IPS-18c (cell line): ENCODE measurements around the gene SDC3.

Source experiments
- H3K4me3 ChIP-seq: 2 replicates; pipeline ENCODE4 v1.7.0; 2013; ENCODE audit warnings: low read depth, mild to moderate bottlenecking, low read length, moderate library complexity; ENCODE audit not compliant: insufficient read depth
- H3K9me3 ChIP-seq: one replicate; pipeline ENCODE4 v1.6.1; 2013; ENCODE audit warnings: mild to moderate bottlenecking, low read length, moderate library complexity; ENCODE audit not compliant: control insufficient read depth, insufficient read depth

The SDC3 gene

GRCh38 chr1:30898031-30898815, 10.3 kb downstream of the SDC3 start:
- no peaks in the 10 kb centered on the region for H3K9me3 ChIP-seq
- no peak overlapping the region for H3K4me3 ChIP-seq

DNA sequence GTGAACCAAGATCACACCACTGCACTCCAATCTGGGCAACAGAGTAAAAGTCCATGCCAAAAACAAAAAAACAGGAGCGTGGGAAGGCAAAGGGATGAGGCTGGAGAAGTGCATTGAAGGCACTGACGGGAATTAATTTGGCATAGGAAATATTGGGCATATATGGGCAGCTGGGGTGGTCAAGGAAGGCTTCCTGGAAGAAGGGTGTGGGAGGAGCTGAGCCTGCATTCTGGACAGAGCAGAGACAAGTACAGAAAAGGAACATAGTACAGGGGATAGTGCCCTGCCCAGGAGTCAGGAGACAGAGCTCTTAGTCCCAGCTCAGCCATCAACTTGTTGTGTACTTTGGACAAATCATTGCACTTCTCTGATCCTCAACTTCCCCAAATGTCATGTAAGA, 11.7 kb downstream of the SDC3 start:
- H3K9me3 ChIP-seq: no peaks in the 10 kb centered on the region

DNA sequence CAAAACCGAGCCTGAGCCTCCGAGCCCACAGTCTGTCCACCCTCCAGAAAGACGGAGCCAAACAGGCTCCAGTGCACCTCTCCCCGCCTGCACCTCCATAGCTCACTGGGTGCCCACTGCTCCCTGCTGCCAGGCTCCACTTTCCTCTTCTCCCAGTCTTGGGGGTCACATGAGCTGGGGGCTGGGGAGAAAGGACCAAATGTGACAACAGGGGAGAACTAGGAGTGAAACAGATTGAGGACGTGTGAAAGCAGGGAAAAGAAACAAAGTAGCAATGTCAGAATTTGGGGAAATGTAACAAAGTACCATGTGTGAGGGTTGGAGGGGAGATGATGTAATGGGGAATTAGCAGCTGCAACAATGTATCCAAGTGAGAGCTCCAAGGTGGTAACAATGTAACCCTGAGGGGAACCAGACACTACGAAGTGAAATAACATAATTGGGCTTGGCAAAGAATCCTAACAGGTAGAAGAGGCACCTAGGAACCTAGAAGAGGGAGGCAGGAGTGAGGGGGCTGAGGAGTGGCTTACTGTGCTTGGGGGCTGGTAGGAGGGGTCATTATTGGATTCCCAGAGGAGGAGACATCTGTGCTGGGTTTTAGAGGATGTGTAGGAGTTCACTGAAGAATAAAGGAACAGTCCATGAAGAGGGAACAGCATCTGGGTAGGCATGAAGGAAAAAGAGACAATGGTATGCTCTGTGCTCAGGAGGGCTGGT, 12.5 kb downstream of the SDC3 start:
- H3K4me3 ChIP-seq: no peak overlapping the region
- no peaks in the 10 kb centered on the region for H3K9me3 ChIP-seq

More for the DNA sequence above, 11.7 kb downstream of the SDC3 start:
- H3K4me3 ChIP-seq: no peak overlapping the region

- Histone ChIP-seq H3K9me3 (no peaks in the 10 kb centered on the region), H3K4me3 (no peak overlapping the region)
Measured at GRCh38 chr1:30895382-30895943, 13.1 kb downstream of the SDC3 start.

- H3K9me3 ChIP-seq: no peaks in the 10 kb centered on the region
- no peak overlapping the region for H3K4me3 ChIP-seq
Measured at GRCh38 chr1:30894508-30894973, 14.0 kb downstream of the SDC3 start.

DNA sequence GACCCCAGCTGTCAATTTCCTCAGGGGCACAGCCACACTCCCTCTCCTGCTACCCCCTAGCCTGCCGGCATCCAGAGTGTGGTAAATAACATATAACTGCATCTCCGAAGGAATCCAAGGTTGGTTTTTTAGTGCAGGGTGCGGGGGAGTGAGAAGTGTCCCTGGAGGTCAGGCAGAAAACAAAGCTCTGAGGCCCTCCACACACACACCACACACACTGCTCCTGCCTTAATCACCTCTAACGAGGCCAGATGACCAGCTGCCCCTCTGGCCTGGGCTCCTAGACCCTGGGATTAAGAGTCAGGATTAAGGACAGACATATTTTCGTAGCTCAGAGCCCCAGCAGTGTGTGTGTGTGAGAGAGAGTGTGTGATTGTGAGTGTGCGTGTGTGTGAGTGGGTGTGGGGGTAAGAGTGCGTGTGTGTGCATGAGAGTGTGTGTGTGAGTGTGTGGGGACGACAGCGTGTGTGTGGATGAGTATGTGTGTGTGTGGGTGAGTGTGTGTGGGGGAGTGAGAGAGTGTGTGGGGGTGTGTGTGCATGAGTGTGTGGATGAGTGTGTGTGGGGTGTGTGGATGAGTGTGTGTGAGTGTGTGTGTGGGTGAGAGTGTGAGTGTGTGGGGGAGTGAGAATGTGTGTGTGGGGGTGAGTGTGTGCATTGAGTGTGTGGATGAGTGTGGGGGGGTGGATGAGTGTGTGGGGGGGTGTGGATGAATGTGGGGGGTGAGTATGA, 14.6 kb downstream of the SDC3 start:
- H3K9me3 ChIP-seq: no peaks in the 10 kb centered on the region
- no peak overlapping the region for H3K4me3 ChIP-seq

- Histone ChIP-seq H3K4me3 (no peak overlapping the region), H3K9me3 (no peaks in the 10 kb centered on the region)
Measured at GRCh38 chr1:30892671-30893073, 15.9 kb downstream of the SDC3 start.

DNA sequence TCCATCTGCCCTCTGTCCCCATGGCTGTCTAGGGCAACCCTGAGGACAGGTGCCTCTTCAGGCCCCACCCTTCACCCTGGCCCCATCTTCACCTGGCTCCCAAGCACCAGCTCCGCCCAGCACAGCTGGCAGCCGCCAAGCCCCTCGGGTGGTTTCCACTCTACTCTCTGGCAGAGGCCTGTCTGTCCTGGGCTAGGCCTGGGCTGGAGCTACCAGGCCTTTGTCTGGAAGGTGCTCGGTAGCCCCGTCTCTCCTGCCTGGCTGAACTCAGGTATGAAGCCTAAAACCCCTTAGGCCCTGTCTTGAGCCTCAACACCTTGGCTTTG, 17.4 kb downstream of the SDC3 start:
- H3K4me3 ChIP-seq: no peak overlapping the region

GRCh38 chr1:30890502-30891226, 17.9 kb downstream of the SDC3 start:
- no peak overlapping the region for H3K4me3 ChIP-seq
- H3K9me3 ChIP-seq: no peaks in the 10 kb centered on the region

More for the DNA sequence above, 17.4 kb downstream of the SDC3 start:
- H3K9me3 ChIP-seq: no peaks in the 10 kb centered on the region

GRCh38 chr1:30889511-30889910, 19.0 kb downstream of the SDC3 start:
- Histone ChIP-seq H3K4me3 (no peak overlapping the region), H3K9me3 (no peaks in the 10 kb centered on the region)

DNA sequence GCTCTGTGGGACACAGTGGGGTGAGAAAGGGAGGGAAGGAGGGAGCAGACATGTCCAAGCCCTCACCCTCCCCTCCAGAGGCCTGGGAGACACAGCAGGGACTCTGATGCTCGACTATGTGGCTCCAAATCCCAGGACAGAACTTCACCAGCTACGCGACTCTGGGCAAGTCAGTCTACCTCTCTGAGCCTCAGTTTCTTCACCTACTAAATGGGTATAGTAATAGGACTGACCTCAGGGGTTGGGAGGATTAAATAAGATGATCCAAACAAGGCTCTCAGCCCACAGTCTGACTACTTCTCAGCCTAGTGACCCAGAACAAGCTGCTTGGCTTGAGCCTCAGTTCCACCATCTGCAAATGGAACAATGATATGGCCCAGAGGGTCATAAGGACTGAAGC, 19.6 kb downstream of the SDC3 start:
- Histone ChIP-seq H3K9me3 (no peaks in the 10 kb centered on the region), H3K4me3 (no peak overlapping the region)

- Histone ChIP-seq H3K4me3 (no peak overlapping the region), H3K9me3 (no peaks in the 10 kb centered on the region)
Measured at GRCh38 chr1:30888391-30888790, 20.2 kb downstream of the SDC3 start.

DNA sequence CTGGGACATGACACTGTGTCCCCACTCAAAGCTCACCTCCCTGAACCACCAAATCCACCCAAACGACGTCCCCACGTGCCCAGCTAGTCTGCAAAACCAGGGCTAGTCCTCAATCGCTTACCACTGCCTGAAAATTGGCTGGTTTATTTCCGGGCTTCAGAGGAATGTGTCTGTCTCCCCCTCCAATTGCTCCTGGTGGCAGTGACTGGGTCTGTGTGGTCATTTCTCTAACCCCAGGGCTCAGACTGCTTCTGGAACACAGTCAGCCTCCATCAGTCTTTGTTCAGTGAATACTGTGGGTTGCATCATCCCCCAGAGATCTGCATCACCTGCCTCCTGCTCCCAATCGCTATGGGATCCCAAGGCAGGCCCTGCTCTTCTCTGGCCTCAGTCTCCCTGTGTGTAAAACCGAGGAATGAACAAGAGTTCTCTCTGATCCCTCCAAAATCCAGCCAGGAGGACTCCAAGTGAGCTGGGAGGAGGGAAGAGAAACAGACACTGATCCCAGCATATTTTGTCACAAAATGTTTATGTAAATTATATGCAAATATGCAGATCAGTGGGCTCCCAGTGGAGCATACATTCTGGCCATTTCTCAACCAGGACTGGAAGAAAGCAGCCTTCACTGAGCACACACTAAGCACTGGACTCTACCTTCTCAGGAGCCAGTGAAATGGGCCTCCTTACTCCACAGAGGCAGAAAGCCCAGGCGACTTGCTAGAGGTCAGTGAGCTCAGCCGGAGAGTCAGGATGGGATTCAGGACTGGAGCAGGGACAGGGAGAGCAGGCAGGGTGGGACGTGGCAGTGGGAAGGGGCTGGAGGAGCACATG, 20.9 kb downstream of the SDC3 start:
- Histone ChIP-seq H3K9me3 (no peaks in the 10 kb centered on the region), H3K4me3 (no peak overlapping the region)

DNA sequence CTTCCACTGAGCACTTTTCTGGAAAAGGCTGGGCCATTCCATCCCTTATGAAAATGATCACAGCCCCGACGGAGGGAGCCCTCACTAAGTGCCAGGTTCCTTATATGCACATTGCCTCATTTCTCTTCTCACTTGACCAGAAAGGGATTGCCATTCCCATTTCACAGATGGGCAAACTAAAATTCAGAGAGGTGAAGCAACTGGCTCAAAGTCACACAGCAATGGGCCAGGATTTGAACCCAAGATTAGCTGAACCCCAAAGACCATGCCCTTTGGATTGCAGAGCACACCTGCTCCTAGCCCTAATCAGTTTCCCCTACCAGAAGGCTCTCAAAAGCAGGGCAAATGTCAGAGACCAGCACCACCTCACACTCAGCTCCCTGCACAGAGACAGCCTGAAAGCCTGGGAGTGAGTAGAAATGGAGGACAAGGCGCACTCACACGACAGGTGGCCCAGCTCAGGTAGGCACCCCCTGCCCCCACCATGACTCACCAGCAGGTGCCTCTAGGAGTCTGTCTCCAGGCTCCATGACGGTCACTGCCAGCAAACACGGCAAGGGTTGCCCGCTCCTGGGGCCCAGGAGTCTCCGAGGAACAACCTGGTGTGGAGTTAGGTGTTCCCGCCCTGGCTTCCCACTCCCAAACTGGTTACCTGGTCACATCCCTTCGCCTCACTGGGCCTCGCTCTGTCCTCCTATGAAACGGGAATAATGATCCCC, 21.7 kb downstream of the SDC3 start:
- H3K4me3 ChIP-seq: no peak overlapping the region
- no peaks in the 10 kb centered on the region for H3K9me3 ChIP-seq

- no peaks in the 10 kb centered on the region for H3K9me3 ChIP-seq
- H3K4me3 ChIP-seq: no peak overlapping the region
Measured at GRCh38 chr1:30885570-30886522, 22.7 kb downstream of the SDC3 start.
